ENCODE data around the gene PTGDR2. TPM values are rescaled to one million over a fixed set of nuclear protein-coding genes. Genes with fewer than 3 reads are reported as not detected.
A peak's percentile ranks its signal among the peaks of the same experiment; 100 is the strongest.

The PTGDR2 gene
- total RNA-seq, 1 experiment from 2014 or later, result 0.12 TPM

GRCh38 chr11:60905047-60905446, 49.3 kb upstream of the PTGDR2 start:
- Histone ChIP-seq H3K4me1 (ENCODE audit: control insufficient read depth in 1 of 2, insufficient read depth in 2 of 2, low read length in 2 of 2) (peaks cover 10 to 19% of the 10 kb centered on the region in 2 experiments), H3K36me3 (ENCODE audit: control insufficient read depth in 1 of 2, insufficient read depth in 2 of 2, low read length in 2 of 2) (peaks cover 19 to 29% of the 10 kb centered on the region in 2 experiments; a peak in 3 of 4 replicates), H3K4me3 (replicated peaks in 1 of 2; ENCODE audit: low read depth in 1 of 2, low read length in 2 of 2) (peak overlapping the region; percentile 84 to 92), H3K27ac (ENCODE audit: low read depth, low read length) (no peak overlapping the region), H3K27me3 (ENCODE audit: insufficient read depth, low read length) (no peaks in the 10 kb centered on the region), H3K9me2 (ENCODE audit: insufficient read depth) (no peaks in the 10 kb centered on the region), H3K79me2 (ENCODE audit: insufficient read depth, low read length) (peaks cover 50% of the 10 kb centered on the region), H3K9ac (ENCODE audit: low read length) (peak overlapping the region; percentile 98), H4K20me1 (ENCODE audit: insufficient read depth) (no peaks in the 10 kb centered on the region; the same call in 1 of the 2 replicates), H2AFZ (ENCODE audit: low read depth, low read length, poor library complexity, severe bottlenecking) (no peak overlapping the region), H3K4me2 (ENCODE audit: low read length) (peak overlapping the region; percentile 87), H3K9me3 (ENCODE audit: control insufficient read depth in 1 of 2, insufficient read depth in 1 of 2, low read depth in 1 of 2, low read length in 2 of 2) (no peaks in the 10 kb centered on the region)
- no peak for ATAC-seq
- ChIA-PET POLR2A (interaction anchor here (0.7 to 1.3 kb wide), 2 partner anchors 10 to 18 kb away, joined by 4 read pairs; no protein-coding TSS in a partner anchor), CTCF (interaction anchor here (2.3 kb wide), 1 partner anchor 10 kb away, joined by 8 read pairs; no protein-coding TSS in a partner anchor), RAD21 (ENCODE audit: low non-redundant PET in 1 of 2, low total read pairs in 2 of 2, uncharacterized antibody in 2 of 2, unreplicated experiment in 2 of 2) (no interaction called here)
- TSS peak; percentile 55 for BruUV-seq (replicated peaks)
- TF ChIP-seq SIN3A (IDR thresholded peaks at IDR 0.05; ENCODE audit: low read depth), result no peak
- no peak for TF ChIP-seq POLR2AphosphoS5 (IDR thresholded peaks at IDR 0.05; ENCODE audit: low read depth, low read length)
- no peak for TF ChIP-seq CTCF (IDR thresholded peaks at IDR 0.05 in 2 of 3, conservative IDR thresholded peaks at IDR 0.05 in 1 of 3; ENCODE audit: borderline replicate concordance in 1 of 3, insufficient read depth in 1 of 3, low read depth in 2 of 3, low read length in 2 of 3)
- no peak for TF ChIP-seq ZBTB33 (IDR thresholded peaks at IDR 0.05; ENCODE audit: extremely low read depth, insufficient replicate concordance, low read length)
- TF ChIP-seq RAD21 (IDR thresholded peaks at IDR 0.05; ENCODE audit: low read depth), result no peak
- intact Hi-C loops (cut with micrococcal nuclease), result no loop called here
- no peak for DNase-seq (ENCODE audit: low read depth, low spot score)

All from HCT116 (cell line).